ENCODE results near the gene TRIM54. TPM values are rescaled to one million over a fixed set of nuclear protein-coding genes. Genes with fewer than 3 reads are reported as not detected.
A peak's percentile ranks its signal among the peaks of the same experiment; 100 is the strongest.

Gene TRIM54
- total and polyA plus RNA-seq, 9 of the 15 experiments (the other 6 are each of a cell fraction or from before 2014, with no cell fraction given) = not detected

GRCh38 chr2:27322766-27323595 is 40.8 kb downstream of the TRIM54 start, which contains the start of gene MPV17 (continued):
- TF ChIP-seq NFRKB (IDR thresholded peaks at IDR 0.05; ENCODE audit: low read depth) = peak; percentile 82; the same call in 1 of the 2 replicates
- peak; percentile 2; the same call in 1 of the 2 replicates for TF ChIP-seq ATF6 (CRISPR knock-in tag; IDR thresholded peaks at IDR 0.05)
- peak; percentile 57; the same call in 1 of the 2 replicates for TF ChIP-seq JUND (IDR thresholded peaks at IDR 0.05; ENCODE audit: borderline replicate concordance, low read depth, low read length)
- no peak; the same call in 2 of the 3 replicates for TF ChIP-seq JUND (tag; IDR thresholded peaks at IDR 0.05; ENCODE audit: borderline replicate concordance, low read depth, low read length)
- TF ChIP-seq, protein P1, sequence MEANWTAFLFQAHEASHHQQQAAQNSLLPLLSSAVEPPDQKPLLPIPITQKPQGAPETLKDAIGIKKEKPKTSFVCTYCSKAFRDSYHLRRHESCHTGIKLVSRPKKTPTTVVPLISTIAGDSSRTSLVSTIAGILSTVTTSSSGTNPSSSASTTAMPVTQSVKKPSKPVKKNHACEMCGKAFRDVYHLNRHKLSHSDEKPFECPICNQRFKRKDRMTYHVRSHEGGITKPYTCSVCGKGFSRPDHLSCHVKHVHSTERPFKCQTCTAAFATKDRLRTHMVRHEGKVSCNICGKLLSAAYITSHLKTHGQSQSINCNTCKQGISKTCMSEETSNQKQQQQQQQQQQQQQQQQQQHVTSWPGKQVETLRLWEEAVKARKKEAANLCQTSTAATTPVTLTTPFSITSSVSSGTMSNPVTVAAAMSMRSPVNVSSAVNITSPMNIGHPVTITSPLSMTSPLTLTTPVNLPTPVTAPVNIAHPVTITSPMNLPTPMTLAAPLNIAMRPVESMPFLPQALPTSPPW (CRISPR knock-in tag; IDR thresholded peaks at IDR 0.05) = peak; percentile 42
- TF ChIP-seq, protein P2, sequence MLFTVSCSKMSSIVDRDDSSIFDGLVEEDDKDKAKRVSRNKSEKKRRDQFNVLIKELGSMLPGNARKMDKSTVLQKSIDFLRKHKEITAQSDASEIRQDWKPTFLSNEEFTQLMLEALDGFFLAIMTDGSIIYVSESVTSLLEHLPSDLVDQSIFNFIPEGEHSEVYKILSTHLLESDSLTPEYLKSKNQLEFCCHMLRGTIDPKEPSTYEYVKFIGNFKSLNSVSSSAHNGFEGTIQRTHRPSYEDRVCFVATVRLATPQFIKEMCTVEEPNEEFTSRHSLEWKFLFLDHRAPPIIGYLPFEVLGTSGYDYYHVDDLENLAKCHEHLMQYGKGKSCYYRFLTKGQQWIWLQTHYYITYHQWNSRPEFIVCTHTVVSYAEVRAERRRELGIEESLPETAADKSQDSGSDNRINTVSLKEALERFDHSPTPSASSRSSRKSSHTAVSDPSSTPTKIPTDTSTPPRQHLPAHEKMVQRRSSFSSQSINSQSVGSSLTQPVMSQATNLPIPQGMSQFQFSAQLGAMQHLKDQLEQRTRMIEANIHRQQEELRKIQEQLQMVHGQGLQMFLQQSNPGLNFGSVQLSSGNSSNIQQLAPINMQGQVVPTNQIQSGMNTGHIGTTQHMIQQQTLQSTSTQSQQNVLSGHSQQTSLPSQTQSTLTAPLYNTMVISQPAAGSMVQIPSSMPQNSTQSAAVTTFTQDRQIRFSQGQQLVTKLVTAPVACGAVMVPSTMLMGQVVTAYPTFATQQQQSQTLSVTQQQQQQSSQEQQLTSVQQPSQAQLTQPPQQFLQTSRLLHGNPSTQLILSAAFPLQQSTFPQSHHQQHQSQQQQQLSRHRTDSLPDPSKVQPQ (CRISPR knock-in tag; IDR thresholded peaks at IDR 0.05; ENCODE audit: borderline replicate concordance) = no peak
- TF ChIP-seq GTF2E2 (tag; IDR thresholded peaks at IDR 0.05) = peak; percentile 92
- TF ChIP-seq, protein P3, sequence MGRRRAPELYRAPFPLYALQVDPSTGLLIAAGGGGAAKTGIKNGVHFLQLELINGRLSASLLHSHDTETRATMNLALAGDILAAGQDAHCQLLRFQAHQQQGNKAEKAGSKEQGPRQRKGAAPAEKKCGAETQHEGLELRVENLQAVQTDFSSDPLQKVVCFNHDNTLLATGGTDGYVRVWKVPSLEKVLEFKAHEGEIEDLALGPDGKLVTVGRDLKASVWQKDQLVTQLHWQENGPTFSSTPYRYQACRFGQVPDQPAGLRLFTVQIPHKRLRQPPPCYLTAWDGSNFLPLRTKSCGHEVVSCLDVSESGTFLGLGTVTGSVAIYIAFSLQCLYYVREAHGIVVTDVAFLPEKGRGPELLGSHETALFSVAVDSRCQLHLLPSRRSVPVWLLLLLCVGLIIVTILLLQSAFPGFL (CRISPR knock-in tag; IDR thresholded peaks at IDR 0.05) = no peak
- TF ChIP-seq POLR2AphosphoS2 (IDR thresholded peaks at IDR 0.05; ENCODE audit: low read length) = peak; percentile 96
- no peak for TF ChIP-seq GTF2A2 (tag; IDR thresholded peaks at IDR 0.05)
- TF ChIP-seq SAP30 (IDR thresholded peaks at IDR 0.05; ENCODE audit: borderline replicate concordance, insufficient read depth, low read depth, low read length, poor library complexity, severe bottlenecking) = peak; percentile 83
- TF ChIP-seq POU5F1 (IDR thresholded peaks at IDR 0.05; ENCODE audit: borderline replicate concordance, low read depth, low read length, partially characterized antibody) = no peak
- peak; percentile 70 to 81 for TF ChIP-seq FOXK2 (conservative IDR thresholded peaks at IDR 0.05 in 1 of 2, IDR thresholded peaks at IDR 0.05 in 1 of 2; ENCODE audit: low read depth in 2 of 2)
- TF ChIP-seq, protein P4, sequence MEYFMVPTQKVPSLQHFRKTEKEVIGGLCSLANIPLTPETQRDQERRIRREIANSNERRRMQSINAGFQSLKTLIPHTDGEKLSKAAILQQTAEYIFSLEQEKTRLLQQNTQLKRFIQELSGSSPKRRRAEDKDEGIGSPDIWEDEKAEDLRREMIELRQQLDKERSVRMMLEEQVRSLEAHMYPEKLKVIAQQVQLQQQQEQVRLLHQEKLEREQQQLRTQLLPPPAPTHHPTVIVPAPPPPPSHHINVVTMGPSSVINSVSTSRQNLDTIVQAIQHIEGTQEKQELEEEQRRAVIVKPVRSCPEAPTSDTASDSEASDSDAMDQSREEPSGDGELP (CRISPR knock-in tag; IDR thresholded peaks at IDR 0.05; ENCODE audit: borderline replicate concordance) = peak; percentile 90
- no peak for TF ChIP-seq SLC30A9 (CRISPR knock-in tag; IDR thresholded peaks at IDR 0.05)
- TF ChIP-seq XRCC5 (IDR thresholded peaks at IDR 0.05; ENCODE audit: low read depth, low read length) = no peak
- TF ChIP-seq GATA2 (CRISPR knock-in tag; IDR thresholded peaks at IDR 0.05) = no peak
- peak; percentile 25 for TF ChIP-seq MEIS2 (IDR thresholded peaks at IDR 0.05; ENCODE audit: partially characterized antibody)
